ENCODE results near the gene LRRC75B.

The LRRC75B gene

GRCh38 chr22:24587251-24587650 is 5.6 kb downstream of the LRRC75B start:
- DNase-seq (ENCODE audit: low read depth in 2 of 2, low spot score in 1 of 2) = no peak

DNA sequence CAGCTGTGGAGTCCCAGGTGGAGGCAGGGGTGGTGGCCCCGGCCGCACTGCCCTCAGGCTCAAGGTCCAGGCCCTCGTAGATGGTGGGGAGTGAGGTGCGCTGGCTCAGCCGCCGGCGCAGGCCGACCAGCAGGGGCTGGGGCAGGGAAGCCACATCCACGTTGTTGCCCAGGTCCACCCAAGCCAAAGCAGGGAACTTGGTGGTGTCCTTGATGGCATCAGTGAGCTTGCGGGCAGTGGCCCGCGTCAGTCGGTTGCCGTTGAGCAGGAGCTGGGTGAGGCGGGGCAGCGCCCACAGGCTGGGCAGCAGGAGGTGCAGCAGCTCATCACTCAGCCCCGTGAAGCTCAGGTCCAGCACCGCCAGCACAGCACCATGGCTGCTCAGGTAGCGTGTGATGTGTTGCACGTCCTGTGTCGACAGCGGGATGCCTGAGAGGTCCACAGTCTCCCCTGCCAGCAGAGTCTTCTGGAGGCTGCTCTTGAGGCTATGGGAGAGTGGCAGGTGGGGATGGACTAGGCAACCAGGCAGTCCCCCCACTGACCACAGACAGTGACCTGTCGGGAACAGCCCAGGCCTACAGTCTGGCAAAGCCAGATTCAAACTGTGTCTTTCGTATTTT is 6.8 kb downstream of the LRRC75B start:
- no peak for DNase-seq (ENCODE audit: low read depth in 2 of 2, low spot score in 1 of 2)

- DNase-seq (ENCODE audit: low read depth in 2 of 2, low spot score in 1 of 2) = no peak
These were observed 7.4 kb downstream of the LRRC75B start for GRCh38 chr22:24585461-24585860.

- DNase-seq (ENCODE audit: low read depth in 2 of 2, low spot score in 1 of 2) = no peak
These were observed 7.9 kb downstream of the LRRC75B start for GRCh38 chr22:24584871-24585411.

DNA sequence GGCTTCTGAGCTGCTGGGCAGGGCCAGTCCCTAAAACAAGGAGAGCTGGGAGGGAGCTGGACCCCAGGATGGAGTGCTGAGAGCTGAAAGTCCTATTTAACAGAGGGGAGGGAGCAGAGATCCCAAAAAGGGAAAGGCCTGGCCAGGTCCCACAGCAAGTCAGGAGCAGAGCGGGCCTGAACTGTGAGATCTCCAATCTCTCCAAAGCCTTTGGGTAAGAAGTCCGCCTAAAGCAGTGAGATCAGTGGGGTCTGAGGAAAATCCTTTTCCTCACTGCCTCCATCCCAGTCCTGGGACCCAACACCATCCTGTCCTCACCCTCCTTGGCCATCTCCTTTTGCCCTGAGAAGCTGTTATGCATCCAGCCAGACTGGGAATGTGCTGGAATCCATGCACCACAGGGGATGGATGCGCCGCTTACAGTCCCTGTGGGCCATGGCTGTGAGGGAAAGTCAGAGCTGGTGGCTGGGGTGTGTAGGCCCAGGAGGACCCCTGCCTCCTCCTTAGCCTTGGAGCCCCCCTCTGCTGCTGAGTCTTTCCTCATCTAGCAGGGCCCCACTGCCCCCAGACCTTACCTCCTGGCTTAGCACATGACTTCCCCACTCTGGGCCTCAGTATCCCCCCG is 8.6 kb downstream of the LRRC75B start:
- no peak for DNase-seq (ENCODE audit: low read depth in 2 of 2, low spot score in 1 of 2)

DNA sequence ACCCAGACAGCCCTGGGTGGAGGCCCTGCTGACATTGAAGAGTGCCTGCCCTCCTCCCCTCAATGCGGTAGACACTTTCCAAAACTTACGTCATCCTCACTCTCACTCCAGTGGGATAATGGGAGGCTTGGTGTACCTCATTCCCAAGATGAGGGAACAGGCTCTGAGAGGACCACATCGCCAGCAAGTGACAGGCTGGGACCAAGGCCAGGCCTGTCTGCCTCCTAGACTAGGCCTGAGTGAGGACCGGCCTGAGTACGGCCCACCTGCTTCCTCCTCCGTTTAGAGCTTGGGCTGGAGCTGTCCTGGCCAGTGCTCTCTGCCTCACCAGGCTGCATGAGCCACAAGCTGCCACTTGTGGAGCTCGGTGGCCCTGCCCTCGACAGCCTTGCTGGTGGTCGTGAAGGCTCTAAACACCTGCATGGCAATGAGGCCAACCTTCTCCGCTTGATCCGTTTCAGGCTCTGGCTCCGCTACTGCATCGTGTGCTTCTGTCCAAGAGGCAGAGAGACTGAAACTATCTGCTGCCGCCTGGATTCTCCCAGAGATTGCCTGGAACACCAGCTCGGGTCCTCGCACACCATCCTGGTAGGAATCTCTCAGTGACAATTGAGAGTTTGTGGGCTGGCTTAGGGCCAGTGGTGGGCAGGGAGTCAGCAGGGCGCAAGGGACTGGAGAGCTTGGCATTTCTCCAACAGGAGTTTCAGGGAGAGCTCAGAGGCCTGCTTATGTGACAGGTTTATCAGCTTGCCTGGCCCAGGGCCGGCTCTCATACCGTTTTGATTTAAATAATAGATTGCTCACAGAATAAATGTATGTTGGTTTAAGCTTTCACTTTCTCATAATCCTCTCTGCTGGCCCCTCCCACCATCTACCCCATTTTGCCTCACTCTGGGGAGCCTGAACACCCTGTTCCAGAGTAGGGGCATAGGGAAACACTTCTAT is 9.4 kb downstream of the LRRC75B start:
- no peak for DNase-seq (ENCODE audit: low read depth in 2 of 2, low spot score in 1 of 2)

GRCh38 chr22:24582056-24582814 is 10.6 kb downstream of the LRRC75B start:
- DNase-seq (ENCODE audit: low read depth in 2 of 2, low spot score in 1 of 2) = no peak

GRCh38 chr22:24580276-24580675 is 12.6 kb downstream of the LRRC75B start:
- no peak for DNase-seq (ENCODE audit: low read depth in 2 of 2, low spot score in 1 of 2)

GRCh38 chr22:24579258-24579601 is 13.6 kb downstream of the LRRC75B start:
- DNase-seq (ENCODE audit: low read depth in 2 of 2, low spot score in 1 of 2) = no peak

- DNase-seq (ENCODE audit: low read depth in 2 of 2, low spot score in 1 of 2) = no peak
These were observed 14.3 kb downstream of the LRRC75B start for GRCh38 chr22:24578355-24579257.

GRCh38 chr22:24576778-24577177 is 16.1 kb downstream of the LRRC75B start:
- DNase-seq (ENCODE audit: low read depth in 2 of 2, low spot score in 1 of 2) = no peak

DNA sequence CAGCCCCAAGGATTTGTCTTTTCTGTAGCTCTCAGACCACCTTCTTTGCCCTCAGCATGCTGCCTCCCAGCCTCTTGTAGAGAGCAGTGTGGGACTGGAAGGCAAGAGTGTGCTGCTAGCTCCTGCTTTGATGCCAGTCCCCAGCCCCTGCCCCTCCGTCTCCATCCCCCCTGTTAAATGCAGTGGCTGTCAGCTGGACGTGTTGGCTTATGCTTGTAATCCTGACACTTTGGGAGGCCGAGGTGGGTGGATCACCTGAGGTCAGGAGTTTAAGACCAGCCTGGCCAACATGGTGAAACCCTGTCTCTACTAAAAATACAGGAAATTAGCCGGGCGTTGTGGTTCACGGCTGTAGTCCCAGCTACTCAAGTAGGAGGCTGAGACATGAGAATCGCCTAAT is 21.6 kb downstream of the LRRC75B start:
- no peak for DNase-seq (ENCODE audit: low read depth in 2 of 2, low spot score in 1 of 2)

DNA sequence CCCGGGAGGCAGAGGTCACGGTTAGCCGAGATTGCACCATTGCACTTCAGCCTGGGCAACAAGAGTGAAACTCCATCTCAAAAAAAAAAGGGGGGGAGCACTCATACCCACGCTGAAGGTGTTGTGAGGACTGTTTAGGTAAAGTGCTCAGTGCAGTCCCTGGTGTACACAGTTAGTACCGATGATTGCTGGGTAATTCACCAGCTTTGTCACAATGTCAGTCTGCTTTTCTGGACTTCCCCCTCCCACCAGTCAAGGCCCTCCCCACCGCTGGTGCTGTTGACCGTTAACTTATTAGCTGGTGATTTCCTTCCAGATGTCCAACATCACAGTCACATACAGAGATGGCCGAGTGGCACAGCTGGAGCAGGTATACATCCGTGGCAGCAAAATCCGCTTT is 25.2 kb downstream of the LRRC75B start:
- no peak for DNase-seq (ENCODE audit: low read depth in 2 of 2, low spot score in 1 of 2)

GRCh38 chr22:24566899-24567511 is 25.9 kb downstream of the LRRC75B start:
- no peak for DNase-seq (ENCODE audit: low read depth in 2 of 2, low spot score in 1 of 2)

DNA sequence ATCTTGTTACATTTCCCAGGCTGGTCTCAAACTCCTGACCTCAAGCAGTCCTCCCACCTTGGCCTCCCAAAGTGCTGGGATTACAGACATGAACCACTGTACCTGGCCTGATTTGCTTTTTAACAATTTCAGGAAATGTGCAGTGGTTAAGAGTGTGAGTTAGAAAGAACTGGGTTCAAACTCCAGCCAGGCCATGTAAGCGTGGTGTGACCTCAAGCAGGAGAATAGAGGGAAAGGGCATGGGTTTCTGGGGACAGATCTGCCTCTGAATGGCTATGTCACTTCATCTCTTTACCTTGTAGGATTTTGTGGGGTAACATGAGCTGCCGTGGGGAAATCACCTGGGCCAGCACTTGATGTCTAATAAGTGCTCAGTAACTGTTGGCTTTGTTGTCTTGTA is 27.8 kb downstream of the LRRC75B start:
- DNase-seq (ENCODE audit: low read depth in 2 of 2, low spot score in 1 of 2) = no peak

- DNase-seq (ENCODE audit: low read depth in 2 of 2, low spot score in 1 of 2) = no peak
These were observed 28.4 kb downstream of the LRRC75B start for GRCh38 chr22:24564376-24565058.

- DNase-seq (ENCODE audit: low read depth in 2 of 2, low spot score in 1 of 2) = no peak
These were observed 29.6 kb downstream of the LRRC75B start for GRCh38 chr22:24563246-24563645.

- no peak for DNase-seq (ENCODE audit: low read depth in 2 of 2, low spot score in 1 of 2)
These were observed 33.4 kb downstream of the LRRC75B start for GRCh38 chr22:24559471-24559870.

Data from stimulated activated CD8-positive, alpha-beta memory T cell treated with anti-CD3 and anti-CD28 coated beads, Interleukin-4, amount 100 ng/mL, for 4 hours (primary cell).